A673 (cell line): ENCODE results near the gene SLC25A21. TPM values are rescaled to one million over a fixed set of nuclear protein-coding genes. Genes with fewer than 3 reads are reported as not detected.

Source experiments
- BruUV-seq: library from RNA; stranded (reverse); fragments of 400-500 nt; replicated peaks from 2 replicates; lab custom pipeline; 2021; lab: Mats Ljungman, UMichigan
- CTCF ChIA-PET: fragments of 300-600 bp; sonication (Branson Sonifier 250); formaldehyde crosslinking; loops from one replicate; lab custom pipeline; 2022; ENCODE audit warnings: antibody characterized with exemption; lab: Charles Lee
- POLR2A ChIA-PET: fragments of 300-600 bp; sonication (Branson Sonifier 250); formaldehyde crosslinking; loops from one replicate; lab custom pipeline; 2022; ENCODE audit warnings: antibody characterized with exemption; ENCODE audit not compliant: low non-redundant PET; lab: Charles Lee
- DNase-seq: peaks from one replicate; pipeline ENCODE4 v3.0.0-alpha.2; 2015; ENCODE audit warnings: low spot score
- H3K27ac ChIP-seq: fragments of 200-600 bp; sonication (generic); 2 replicates; pipeline ENCODE4 v1.5.1; 2016; ENCODE audit warnings: mixed run types, low read depth, mild to moderate bottlenecking, mixed read lengths, antibody characterized with exemption, low read length; ENCODE audit not compliant: poor library complexity, severe bottlenecking
- H3K27me3 ChIP-seq: fragments of 200-600 bp; sonication (generic); replicated peaks from 2 replicates; pipeline ENCODE4 v1.6.1; 2017; ENCODE audit warnings: mixed run types, low read depth, mild to moderate bottlenecking, mixed read lengths, antibody characterized with exemption, low read length; ENCODE audit not compliant: insufficient read depth, poor library complexity
- H3K36me3 ChIP-seq: fragments of 200-600 bp; sonication (generic); 2 replicates; pipeline ENCODE4 v1.6.1; 2016; ENCODE audit warnings: mixed run types, mild to moderate bottlenecking, mixed read lengths, antibody characterized with exemption, low read length; ENCODE audit not compliant: insufficient read depth, poor library complexity, severe bottlenecking
- H3K4me1 ChIP-seq: fragments of 200-600 bp; sonication (generic); 2 replicates; pipeline ENCODE4 v1.6.1; 2017; ENCODE audit warnings: mixed run types, mild to moderate bottlenecking, mixed read lengths, antibody characterized with exemption, low read length; ENCODE audit not compliant: insufficient read depth, poor library complexity, severe bottlenecking
- H3K4me3 ChIP-seq: fragments of 200-600 bp; sonication (generic); 2 replicates; pipeline ENCODE4 v1.5.1; 2016; ENCODE audit warnings: low read depth, mixed run types, mild to moderate bottlenecking, mixed read lengths, low read length; ENCODE audit not compliant: poor library complexity, severe bottlenecking
- H3K9me3 ChIP-seq: fragments of 200-600 bp; sonication (generic); 2 replicates; pipeline ENCODE4 v1.6.1; 2016; ENCODE audit warnings: mixed run types, low read depth, mild to moderate bottlenecking, mixed read lengths, antibody characterized with exemption, low read length; ENCODE audit not compliant: poor library complexity, severe bottlenecking
- EZH2 ChIP-seq: fragments of 200-600 bp; sonication (generic); IDR thresholded peaks from 2 replicates; pipeline ENCODE4 v1.6.1; 2017; ENCODE audit warnings: borderline replicate concordance, low read depth, mild to moderate bottlenecking, mixed read lengths, antibody characterized with exemption, low read length; ENCODE audit not compliant: poor library complexity, severe bottlenecking
- intact Hi-C: fragments of 100-400 bp; cut with micrococcal nuclease; formaldehyde crosslinking; loops from one replicate; pipeline ENCODE4 v1.10.0; 2022; ENCODE audit not compliant: unreplicated experiment
- total RNA-seq: library from RNA; stranded (reverse); gene quantifications from 2 replicates; pipeline ENCODE4 v1.2.3, GENCODE V29; 2021
- TF ChIP-seq, protein P1 (sequence below): fragments of 300-800, 200-600 bp; sonication (generic); conservative IDR thresholded peaks from 2 replicates; pipeline ENCODE4 v1.5.1; 2017; ENCODE audit warnings: low read depth, mild to moderate bottlenecking, antibody characterized with exemption, low read length, moderate library complexity, mixed read lengths

Gene SLC25A21
- total RNA-seq, 1 experiment from 2014 or later = 4.7 TPM

- H3K9me3 ChIP-seq = no peaks in the 10 kb centered on the region
- no peaks in the 10 kb centered on the region for H3K36me3 ChIP-seq
- no peak overlapping the region for H3K4me3 ChIP-seq
- ChIA-PET POLR2A (no interaction called here), CTCF (no interaction called here)
- no peak for DNase-seq
- intact Hi-C loops = no loop called here
- no peak for TF ChIP-seq EZH2
- TF ChIP-seq, protein P1, sequence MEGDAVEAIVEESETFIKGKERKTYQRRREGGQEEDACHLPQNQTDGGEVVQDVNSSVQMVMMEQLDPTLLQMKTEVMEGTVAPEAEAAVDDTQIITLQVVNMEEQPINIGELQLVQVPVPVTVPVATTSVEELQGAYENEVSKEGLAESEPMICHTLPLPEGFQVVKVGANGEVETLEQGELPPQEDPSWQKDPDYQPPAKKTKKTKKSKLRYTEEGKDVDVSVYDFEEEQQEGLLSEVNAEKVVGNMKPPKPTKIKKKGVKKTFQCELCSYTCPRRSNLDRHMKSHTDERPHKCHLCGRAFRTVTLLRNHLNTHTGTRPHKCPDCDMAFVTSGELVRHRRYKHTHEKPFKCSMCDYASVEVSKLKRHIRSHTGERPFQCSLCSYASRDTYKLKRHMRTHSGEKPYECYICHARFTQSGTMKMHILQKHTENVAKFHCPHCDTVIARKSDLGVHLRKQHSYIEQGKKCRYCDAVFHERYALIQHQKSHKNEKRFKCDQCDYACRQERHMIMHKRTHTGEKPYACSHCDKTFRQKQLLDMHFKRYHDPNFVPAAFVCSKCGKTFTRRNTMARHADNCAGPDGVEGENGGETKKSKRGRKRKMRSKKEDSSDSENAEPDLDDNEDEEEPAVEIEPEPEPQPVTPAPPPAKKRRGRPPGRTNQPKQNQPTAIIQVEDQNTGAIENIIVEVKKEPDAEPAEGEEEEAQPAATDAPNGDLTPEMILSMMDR = no peak
- H3K27me3 ChIP-seq = peaks cover 10% of the 10 kb centered on the region
- no TSS peak for BruUV-seq
- H3K4me1 ChIP-seq = peaks cover 34% of the 10 kb centered on the region
- no peak overlapping the region for H3K27ac ChIP-seq
Measured at GRCh38 chr14:36844443-36845195, 327.8 kb downstream of the SLC25A21 start.

GRCh38 chr14:36843410-36843809, 329.0 kb downstream of the SLC25A21 start:
- DNase-seq = no peak
- no TSS peak for BruUV-seq
- Histone ChIP-seq H3K27me3 (peaks cover 10% of the 10 kb centered on the region), H3K4me3 (no peak overlapping the region), H3K9me3 (no peaks in the 10 kb centered on the region), H3K36me3 (no peaks in the 10 kb centered on the region), H3K4me1 (peaks cover 23% of the 10 kb centered on the region), H3K27ac (no peak overlapping the region)
- ChIA-PET POLR2A (no interaction called here), CTCF (no interaction called here)
- intact Hi-C loops = no loop called here
- no peak for TF ChIP-seq EZH2
- TF ChIP-seq, protein P1 = no peak

GRCh38 chr14:36835128-36835527, 337.3 kb downstream of the SLC25A21 start:
- intact Hi-C loops = no loop called here
- peak; percentile 84 for DNase-seq
- ChIA-PET POLR2A (no interaction called here), CTCF (no interaction called here)
- Histone ChIP-seq H3K27ac (no peak overlapping the region), H3K36me3 (no peaks in the 10 kb centered on the region), H3K9me3 (no peaks in the 10 kb centered on the region), H3K4me3 (no peak overlapping the region), H3K4me1 (peaks cover 9% of the 10 kb centered on the region), H3K27me3 (peaks cover 16% of the 10 kb centered on the region)
- no TSS peak for BruUV-seq
- TF ChIP-seq EZH2 = no peak
- TF ChIP-seq, protein P1 = no peak
